Testis (tissue), 2 donors: ENCODE data around the gene MAPRE3.

Experiments
- CTCF ChIP-seq, 3 experiments: fragments of 450-650 bp in 2 of 3; fragments of 200-600 bp in 1 of 3; sonication (generic) in 1 of 3; IDR thresholded peaks; one replicate each; pipeline ENCODE4 v1.5.1; 2016 to 2019; ENCODE audit warnings: antibody characterized with exemption in 3 of 3, mild to moderate bottlenecking in 2 of 3, moderate library complexity in 1 of 3
- POLR2A ChIP-seq: fragments of 450-650 bp; IDR thresholded peaks from one replicate; pipeline ENCODE4 v1.6.1; 2017; ENCODE audit warnings: antibody characterized with exemption, mild to moderate bottlenecking, moderate library complexity

GRCh38 chr2:27000228-27000627 lies 29.8 kb downstream of the MAPRE3 start:
- TF ChIP-seq CTCF (IDR thresholded peaks at IDR 0.05) = no peak
- no peak for TF ChIP-seq POLR2A
